ENCODE data around the gene ERBB2. TPM values are rescaled to one million over a fixed set of nuclear protein-coding genes. Genes with fewer than 3 reads are reported as not detected.
A peak's percentile ranks its signal among the peaks of the same experiment; 100 is the strongest.

ERBB2 gene
- total and polyA plus RNA-seq, 2 of the 8 experiments (the other 6 are each of a cell fraction or from before 2014, with no cell fraction given): 183 to 394 TPM

DNA sequence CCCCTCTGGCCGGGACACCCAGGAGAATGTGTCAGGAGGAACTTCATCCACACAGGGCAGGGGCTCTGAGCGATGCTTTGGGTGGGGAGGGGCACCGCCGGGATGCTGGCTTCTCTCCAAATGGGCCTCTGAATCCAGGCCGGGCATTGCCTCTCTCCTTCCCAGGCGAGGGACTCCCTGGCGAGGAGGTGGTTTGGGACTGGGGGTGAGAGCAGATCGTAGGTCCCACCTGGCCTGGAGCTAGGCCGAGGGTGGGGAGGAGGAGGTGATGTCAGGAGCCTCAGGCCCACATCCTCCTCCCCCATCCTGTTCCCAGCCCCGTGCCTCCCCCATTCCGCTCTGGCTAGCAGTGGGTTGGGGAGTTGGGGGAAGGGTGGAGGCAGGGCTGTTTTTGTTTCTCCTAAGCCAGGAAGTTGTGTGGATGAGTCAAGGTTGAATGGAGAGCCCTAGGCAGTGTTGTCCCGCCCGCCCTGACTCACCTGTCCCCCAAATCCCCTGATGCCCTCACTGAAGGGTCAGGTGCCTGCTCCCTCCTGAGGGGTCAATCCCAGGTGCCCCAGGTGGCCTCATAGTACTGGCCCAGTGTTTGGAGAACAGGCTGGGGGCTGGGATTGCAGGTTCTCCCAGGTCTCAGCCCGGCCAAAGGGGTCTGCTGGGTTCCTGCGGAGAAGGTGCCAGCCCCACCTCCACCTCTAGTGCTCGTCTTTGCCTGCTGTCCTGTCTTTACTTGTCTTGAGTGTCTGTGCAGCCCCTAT, 40.7 kb downstream of the ERBB2 start (continued):
- TF ChIP-seq, protein P1, sequence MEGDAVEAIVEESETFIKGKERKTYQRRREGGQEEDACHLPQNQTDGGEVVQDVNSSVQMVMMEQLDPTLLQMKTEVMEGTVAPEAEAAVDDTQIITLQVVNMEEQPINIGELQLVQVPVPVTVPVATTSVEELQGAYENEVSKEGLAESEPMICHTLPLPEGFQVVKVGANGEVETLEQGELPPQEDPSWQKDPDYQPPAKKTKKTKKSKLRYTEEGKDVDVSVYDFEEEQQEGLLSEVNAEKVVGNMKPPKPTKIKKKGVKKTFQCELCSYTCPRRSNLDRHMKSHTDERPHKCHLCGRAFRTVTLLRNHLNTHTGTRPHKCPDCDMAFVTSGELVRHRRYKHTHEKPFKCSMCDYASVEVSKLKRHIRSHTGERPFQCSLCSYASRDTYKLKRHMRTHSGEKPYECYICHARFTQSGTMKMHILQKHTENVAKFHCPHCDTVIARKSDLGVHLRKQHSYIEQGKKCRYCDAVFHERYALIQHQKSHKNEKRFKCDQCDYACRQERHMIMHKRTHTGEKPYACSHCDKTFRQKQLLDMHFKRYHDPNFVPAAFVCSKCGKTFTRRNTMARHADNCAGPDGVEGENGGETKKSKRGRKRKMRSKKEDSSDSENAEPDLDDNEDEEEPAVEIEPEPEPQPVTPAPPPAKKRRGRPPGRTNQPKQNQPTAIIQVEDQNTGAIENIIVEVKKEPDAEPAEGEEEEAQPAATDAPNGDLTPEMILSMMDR (IDR thresholded peaks at IDR 0.05; ENCODE audit: control extremely low read depth in 1 of 3, insufficient read depth in 1 of 3, low read depth in 1 of 3, low read length in 3 of 3): no peak
- TF ChIP-seq CREB1 (IDR thresholded peaks at IDR 0.05): peak; percentile 41; the same call in 1 of the 2 replicates
- no peak for TF ChIP-seq TEAD4 (IDR thresholded peaks at IDR 0.05; ENCODE audit: low read depth, low read length)
- TF ChIP-seq JUND (IDR thresholded peaks at IDR 0.05; ENCODE audit: low read length): peak; percentile 65
- TF ChIP-seq NANOG (IDR thresholded peaks at IDR 0.05; ENCODE audit: insufficient read depth, low read depth, low read length, poor library complexity, severe bottlenecking): no peak
- peak; percentile 50 for TF ChIP-seq TAF7 (optimal IDR thresholded peaks at IDR 0.05; ENCODE audit: borderline replicate concordance, low read depth, low read length)
- TF ChIP-seq SP1 (IDR thresholded peaks at IDR 0.05; ENCODE audit: low read depth, low read length): peak; percentile 78; the same call in 1 of the 2 replicates
- peak; percentile 50; the same call in 1 of the 2 replicates for TF ChIP-seq GTF2F1 (IDR thresholded peaks at IDR 0.05; ENCODE audit: borderline replicate concordance, low read depth, low read length)
- peak; percentile 53 for TF ChIP-seq ASH2L (IDR thresholded peaks at IDR 0.05; ENCODE audit: low read length)
- TF ChIP-seq, protein P2, sequence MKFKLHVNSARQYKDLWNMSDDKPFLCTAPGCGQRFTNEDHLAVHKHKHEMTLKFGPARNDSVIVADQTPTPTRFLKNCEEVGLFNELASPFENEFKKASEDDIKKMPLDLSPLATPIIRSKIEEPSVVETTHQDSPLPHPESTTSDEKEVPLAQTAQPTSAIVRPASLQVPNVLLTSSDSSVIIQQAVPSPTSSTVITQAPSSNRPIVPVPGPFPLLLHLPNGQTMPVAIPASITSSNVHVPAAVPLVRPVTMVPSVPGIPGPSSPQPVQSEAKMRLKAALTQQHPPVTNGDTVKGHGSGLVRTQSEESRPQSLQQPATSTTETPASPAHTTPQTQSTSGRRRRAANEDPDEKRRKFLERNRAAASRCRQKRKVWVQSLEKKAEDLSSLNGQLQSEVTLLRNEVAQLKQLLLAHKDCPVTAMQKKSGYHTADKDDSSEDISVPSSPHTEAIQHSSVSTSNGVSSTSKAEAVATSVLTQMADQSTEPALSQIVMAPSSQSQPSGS (IDR thresholded peaks at IDR 0.05; ENCODE audit: low read length): peak; percentile 73
